Mucosa of stomach (tissue), 1 donor: ENCODE measurements around the gene LRP1B.

ENCODE experiments used
- H3K27me3 ChIP-seq: one replicate; pipeline ENCODE4 v1.7.0; 2013; ENCODE audit warnings: mild to moderate bottlenecking, low read length; ENCODE audit not compliant: control insufficient read depth, insufficient read depth
- H3K36me3 ChIP-seq: one replicate; pipeline ENCODE4 v1.7.0; 2013; ENCODE audit warnings: low read length; ENCODE audit not compliant: control insufficient read depth, insufficient read depth
- H3K4me1 ChIP-seq: one replicate; pipeline ENCODE4 v1.7.0; 2013; ENCODE audit warnings: mild to moderate bottlenecking, low read length; ENCODE audit not compliant: control insufficient read depth, insufficient read depth
- H3K4me3 ChIP-seq: one replicate; pipeline ENCODE4 v1.7.0; 2013; ENCODE audit warnings: low read length
- H3K9ac ChIP-seq: one replicate; pipeline ENCODE4 v1.7.0; 2013; ENCODE audit warnings: mild to moderate bottlenecking, low read length, moderate library complexity
- H3K9me3 ChIP-seq: one replicate; pipeline ENCODE4 v1.7.0; 2013; ENCODE audit warnings: mild to moderate bottlenecking, low read length, moderate library complexity; ENCODE audit not compliant: control insufficient read depth
- donor health status: Pancreatic carcinoma.

LRP1B gene

DNA sequence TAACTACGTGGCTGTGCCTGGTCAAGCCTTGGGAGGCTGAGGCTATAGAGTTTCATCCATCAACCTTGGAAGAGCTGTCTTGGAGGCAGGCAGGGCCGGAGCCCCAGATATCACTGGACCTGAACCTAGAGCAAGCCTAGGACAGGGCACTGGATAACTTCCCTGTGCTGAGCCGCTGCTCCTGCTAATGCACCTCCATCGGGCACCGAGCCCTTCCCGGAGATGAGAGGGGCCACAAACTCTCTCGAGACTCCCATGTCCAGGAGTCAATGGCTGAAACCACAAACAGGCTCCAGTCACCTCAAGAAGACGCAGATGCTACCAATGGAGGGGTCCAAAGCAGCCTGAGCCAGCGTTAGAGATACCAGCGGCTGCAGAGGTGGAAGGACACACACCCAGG is 866.0 kb downstream of the LRP1B start:
- H3K9ac ChIP-seq = no peak overlapping the region
- H3K9me3 ChIP-seq = no peaks in the 10 kb centered on the region
- H3K27me3 ChIP-seq = no peaks in the 10 kb centered on the region
- H3K4me3 ChIP-seq = no peak overlapping the region
- no peaks in the 10 kb centered on the region for H3K36me3 ChIP-seq
- H3K4me1 ChIP-seq = no peaks in the 10 kb centered on the region

DNA sequence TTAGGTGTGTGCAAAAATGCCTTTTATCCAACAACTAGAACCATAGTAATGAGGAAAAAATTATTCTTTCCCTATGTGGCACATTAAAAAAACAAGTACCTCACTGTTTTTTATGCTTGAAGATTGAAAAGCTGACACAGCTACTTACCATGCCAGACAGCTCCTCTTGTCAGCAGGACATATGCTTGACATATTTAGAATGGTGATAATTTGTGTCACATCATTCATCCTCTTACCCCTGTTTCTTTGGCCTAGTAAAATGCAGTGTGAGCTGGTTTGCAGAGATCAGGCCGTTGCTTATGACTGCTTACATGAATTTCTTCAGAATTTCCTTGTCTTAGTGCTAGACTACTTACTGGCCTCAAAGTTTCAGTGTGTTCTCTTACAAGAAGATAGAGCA is 869.9 kb downstream of the LRP1B start:
- Histone ChIP-seq H3K4me1 (no peaks in the 10 kb centered on the region), H3K4me3 (no peak overlapping the region), H3K36me3 (no peaks in the 10 kb centered on the region), H3K9me3 (no peaks in the 10 kb centered on the region), H3K9ac (no peak overlapping the region), H3K27me3 (no peaks in the 10 kb centered on the region)

DNA sequence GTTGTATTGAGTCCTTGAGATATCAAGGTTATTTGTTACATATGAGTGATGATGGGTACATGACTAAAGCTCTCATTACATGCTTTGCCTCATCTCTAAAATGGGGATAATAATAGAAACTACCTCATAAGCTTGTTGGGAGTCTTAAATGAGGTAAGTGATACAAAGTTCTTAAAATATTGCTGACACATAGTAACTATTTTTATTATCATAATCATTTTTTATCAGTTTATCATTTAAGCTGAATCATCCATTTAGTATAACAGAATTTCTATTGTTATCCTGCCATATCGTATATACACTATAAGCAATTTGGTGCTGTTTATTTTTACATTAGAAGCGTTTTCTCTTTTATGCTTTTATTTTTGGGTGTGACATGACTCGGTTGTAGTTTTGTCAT is 871.1 kb downstream of the LRP1B start:
- Histone ChIP-seq H3K27me3 (no peaks in the 10 kb centered on the region), H3K4me3 (no peak overlapping the region), H3K9me3 (no peaks in the 10 kb centered on the region), H3K36me3 (no peaks in the 10 kb centered on the region), H3K4me1 (no peaks in the 10 kb centered on the region), H3K9ac (no peak overlapping the region)

DNA sequence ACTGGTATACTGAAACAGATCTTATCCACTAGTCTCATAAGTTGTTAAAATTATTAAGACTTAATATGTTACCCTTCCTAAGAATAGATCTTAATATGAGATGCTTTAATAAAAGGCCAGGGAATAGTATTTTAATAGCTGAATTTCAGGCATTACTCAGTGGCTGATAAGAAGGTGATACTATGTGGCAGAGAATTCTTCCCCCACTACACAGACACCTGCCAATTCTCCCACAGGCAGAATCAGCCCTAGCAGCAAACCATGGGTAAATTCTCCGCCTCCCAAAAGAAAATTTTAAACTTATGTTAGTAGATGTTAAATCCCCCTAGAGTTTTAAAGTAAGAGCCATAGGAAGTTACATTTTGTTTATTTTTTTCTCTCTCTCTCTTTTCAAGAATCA is 888.8 kb downstream of the LRP1B start:
- Histone ChIP-seq H3K36me3 (no peaks in the 10 kb centered on the region), H3K9ac (no peak overlapping the region), H3K4me3 (no peak overlapping the region), H3K27me3 (no peaks in the 10 kb centered on the region), H3K4me1 (no peaks in the 10 kb centered on the region), H3K9me3 (no peaks in the 10 kb centered on the region)

DNA sequence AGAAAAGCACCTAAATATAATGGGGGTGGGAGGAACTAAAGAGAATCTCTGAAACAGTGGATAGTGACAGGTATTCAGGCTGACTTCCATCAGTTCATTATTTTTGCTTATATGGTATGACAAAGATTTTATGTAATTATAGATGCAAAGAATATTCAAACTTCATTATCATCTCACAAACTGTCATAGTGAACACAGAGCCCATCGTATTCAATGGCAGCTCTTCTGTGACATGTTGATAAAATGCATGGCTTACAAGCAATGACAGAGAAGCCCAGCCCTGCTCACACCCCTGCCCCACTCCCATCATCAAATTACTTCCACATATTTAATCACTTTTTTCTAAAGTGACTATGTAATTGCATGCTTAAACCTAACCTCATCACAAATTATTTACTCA is 904.3 kb downstream of the LRP1B start:
- Histone ChIP-seq H3K4me3 (no peak overlapping the region), H3K9me3 (no peaks in the 10 kb centered on the region), H3K9ac (no peak overlapping the region), H3K4me1 (no peaks in the 10 kb centered on the region), H3K27me3 (no peaks in the 10 kb centered on the region), H3K36me3 (no peaks in the 10 kb centered on the region)

DNA sequence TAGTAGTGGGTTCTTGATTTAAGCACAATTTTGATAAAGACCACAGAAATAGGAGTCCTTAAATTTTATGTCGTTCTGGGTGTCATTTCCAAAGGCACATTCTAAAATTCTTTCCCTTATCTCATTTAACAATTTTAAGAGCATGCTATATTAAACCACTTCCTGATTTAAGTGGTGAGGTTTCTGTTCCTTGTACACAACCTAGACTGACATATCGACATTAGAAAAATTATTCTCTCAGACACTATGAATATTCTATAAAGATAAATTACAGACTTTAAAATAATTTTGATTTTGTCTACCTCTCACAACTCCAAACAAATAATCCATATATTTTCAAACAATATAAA is 923.8 kb downstream of the LRP1B start:
- no peaks in the 10 kb centered on the region for H3K9me3 ChIP-seq
- no peaks in the 10 kb centered on the region for H3K4me1 ChIP-seq
- no peak overlapping the region for H3K9ac ChIP-seq
- no peaks in the 10 kb centered on the region for H3K27me3 ChIP-seq
- no peaks in the 10 kb centered on the region for H3K36me3 ChIP-seq
- no peak overlapping the region for H3K4me3 ChIP-seq

DNA sequence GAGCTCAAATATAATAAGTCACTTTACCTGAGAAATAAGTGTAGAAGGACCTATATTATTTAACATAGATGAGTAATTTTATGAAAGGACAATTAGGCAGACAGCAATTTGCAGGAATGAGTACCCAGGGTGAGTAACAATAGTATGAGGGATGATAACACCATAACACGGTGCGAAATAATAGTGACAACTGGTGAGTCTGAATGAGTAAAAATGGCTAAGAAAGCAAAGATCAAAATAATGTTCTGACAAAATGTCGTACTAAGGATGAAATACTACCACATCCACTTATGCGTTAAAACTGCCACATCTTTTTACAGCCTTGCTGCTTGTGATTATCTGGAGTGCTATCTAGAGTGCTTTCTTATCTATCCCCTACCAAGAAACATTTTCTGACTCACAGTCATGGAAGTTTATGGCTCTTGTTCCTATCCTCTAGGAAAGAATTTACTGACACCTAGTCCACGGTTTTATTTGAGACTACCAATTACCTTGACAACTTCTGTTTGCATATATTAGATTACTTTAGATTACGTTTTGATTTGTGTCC is 929.7 kb downstream of the LRP1B start:
- no peak overlapping the region for H3K9ac ChIP-seq
- no peaks in the 10 kb centered on the region for H3K36me3 ChIP-seq
- H3K4me1 ChIP-seq = no peaks in the 10 kb centered on the region
- H3K4me3 ChIP-seq = no peak overlapping the region
- H3K9me3 ChIP-seq = no peaks in the 10 kb centered on the region
- no peaks in the 10 kb centered on the region for H3K27me3 ChIP-seq

DNA sequence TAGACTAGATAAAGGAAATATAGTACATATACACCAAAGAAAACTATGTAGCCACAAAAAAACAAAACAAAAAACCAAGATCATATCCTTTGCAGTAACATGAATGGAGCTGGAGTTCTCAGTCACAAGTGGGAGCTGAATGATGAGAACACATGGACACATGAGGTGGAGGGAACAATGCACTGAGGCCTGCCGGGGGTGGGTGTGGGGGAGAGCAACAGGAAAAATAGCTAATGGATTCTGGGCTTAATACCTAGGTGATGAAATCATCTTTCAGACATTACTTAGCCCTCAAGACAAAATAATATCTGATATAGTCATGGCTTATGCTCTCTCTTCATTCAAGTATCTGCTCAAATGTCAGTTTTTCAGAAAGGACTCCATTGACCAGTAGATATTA is 930.6 kb downstream of the LRP1B start:
- Histone ChIP-seq H3K9me3 (no peaks in the 10 kb centered on the region), H3K9ac (no peak overlapping the region), H3K27me3 (no peaks in the 10 kb centered on the region), H3K36me3 (no peaks in the 10 kb centered on the region), H3K4me3 (no peak overlapping the region), H3K4me1 (no peaks in the 10 kb centered on the region)

DNA sequence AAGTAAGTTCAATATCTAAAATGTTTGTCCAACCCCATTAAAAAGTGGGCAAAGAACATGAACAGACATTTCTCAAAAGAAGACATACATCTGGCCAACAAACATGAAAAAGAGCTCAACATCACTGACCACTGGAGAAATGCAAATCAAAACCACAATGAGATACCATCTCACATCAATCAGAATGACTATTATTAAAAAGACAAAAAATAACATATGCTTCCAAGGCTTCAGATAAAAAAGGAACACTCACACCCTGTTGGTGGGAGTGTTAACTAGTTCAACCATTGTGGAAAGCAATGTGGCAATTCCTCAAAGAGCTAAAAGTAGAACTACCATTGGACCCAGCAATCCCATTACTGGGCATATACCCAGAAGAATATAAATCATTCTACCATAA is 931.1 kb downstream of the LRP1B start:
- Histone ChIP-seq H3K9me3 (no peaks in the 10 kb centered on the region), H3K27me3 (no peaks in the 10 kb centered on the region), H3K4me1 (no peaks in the 10 kb centered on the region), H3K36me3 (no peaks in the 10 kb centered on the region), H3K4me3 (no peak overlapping the region), H3K9ac (no peak overlapping the region)

DNA sequence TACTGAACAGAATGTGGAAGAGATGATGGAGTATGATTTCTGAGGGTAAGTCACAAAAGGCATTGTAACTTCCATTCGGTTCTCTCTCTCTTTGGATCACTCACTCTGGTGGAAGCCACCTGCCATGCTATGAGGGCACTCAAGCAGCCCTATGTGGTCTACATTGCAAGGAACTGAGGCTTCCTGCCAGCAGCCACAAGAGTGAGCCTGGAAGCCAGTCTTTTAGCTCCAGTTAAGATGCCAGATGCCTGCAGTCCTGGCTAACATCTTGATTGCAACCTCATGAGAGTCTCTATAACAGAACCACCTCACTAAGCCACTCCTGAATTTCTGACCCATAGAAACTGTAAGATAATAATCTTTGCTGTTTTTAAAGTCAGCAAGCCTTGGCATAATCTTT is 935.7 kb downstream of the LRP1B start:
- H3K36me3 ChIP-seq = no peaks in the 10 kb centered on the region
- no peak overlapping the region for H3K9ac ChIP-seq
- H3K4me1 ChIP-seq = no peaks in the 10 kb centered on the region
- H3K27me3 ChIP-seq = no peaks in the 10 kb centered on the region
- no peaks in the 10 kb centered on the region for H3K9me3 ChIP-seq
- H3K4me3 ChIP-seq = no peak overlapping the region

DNA sequence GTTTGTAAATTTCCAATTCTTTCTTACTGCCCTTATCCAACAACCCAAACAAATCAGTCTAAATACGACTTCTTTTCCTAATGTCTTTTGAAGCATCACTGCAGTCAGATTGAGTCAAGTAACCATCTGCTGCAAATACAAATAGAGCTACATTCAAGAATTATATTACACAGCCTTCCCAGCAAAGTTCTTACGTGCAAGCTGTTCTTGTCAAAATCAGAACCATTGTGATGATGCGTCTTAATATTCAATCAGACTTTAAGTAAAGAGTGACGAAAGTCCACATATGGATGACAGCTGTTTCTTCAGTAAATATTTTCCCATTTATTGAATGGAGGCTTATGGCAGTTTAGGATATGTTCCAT is 943.8 kb downstream of the LRP1B start:
- Histone ChIP-seq H3K9me3 (no peaks in the 10 kb centered on the region), H3K9ac (no peak overlapping the region)

DNA sequence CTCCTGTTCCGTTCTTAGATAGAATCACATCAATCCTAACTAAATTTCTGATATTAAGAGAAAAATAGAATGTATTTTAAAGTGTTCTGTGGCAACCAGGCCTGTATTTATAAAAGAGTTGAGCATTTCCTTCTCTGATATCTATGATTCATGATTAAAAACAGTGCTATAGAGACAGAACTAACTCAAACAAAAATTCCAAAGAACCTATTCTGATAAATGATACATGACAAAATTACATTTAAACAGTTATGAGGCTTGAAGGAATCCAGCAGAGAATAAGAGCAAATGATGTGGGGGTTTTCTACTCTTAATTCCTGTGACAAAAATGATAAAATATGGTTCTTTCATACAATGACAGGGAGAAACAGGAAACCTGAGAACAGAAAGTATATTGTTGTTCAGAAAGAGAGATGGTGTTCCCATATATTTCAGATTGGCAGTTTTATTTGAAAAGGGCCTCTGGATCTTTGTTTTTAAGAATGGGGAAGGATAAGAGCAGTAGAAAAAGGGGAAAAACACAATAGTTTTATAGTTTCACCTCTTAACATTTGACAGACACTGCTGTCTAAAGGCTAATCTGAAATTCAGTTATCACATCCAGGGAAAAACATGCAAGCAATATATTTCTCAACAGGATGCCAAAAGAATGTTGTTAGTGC is 944.3 kb downstream of the LRP1B start:
- no peaks in the 10 kb centered on the region for H3K36me3 ChIP-seq
- H3K9me3 ChIP-seq = no peaks in the 10 kb centered on the region
- no peak overlapping the region for H3K4me3 ChIP-seq
- no peak overlapping the region for H3K9ac ChIP-seq
- H3K27me3 ChIP-seq = no peaks in the 10 kb centered on the region
- no peaks in the 10 kb centered on the region for H3K4me1 ChIP-seq

More for the DNA sequence above, 943.8 kb downstream of the LRP1B start:
- Histone ChIP-seq H3K27me3 (no peaks in the 10 kb centered on the region), H3K4me3 (no peak overlapping the region), H3K36me3 (no peaks in the 10 kb centered on the region), H3K4me1 (no peaks in the 10 kb centered on the region)

DNA sequence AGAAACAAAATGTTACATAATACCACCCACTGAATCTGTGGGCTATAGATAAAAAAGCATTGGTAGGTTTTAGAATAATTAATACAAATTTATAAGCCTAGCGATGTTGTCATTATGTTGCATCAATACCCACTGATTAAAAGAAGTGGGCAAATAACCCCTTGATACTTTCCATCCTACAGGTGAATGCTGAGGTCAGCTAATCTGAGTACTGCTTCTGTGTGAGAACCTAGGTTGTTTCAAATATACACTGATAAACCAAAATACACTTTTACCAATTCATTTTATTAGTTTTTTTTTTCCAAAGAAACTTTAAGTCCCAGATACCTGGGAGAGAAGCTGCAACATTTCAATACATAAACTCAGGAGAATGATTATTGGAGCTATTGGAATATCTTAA is 948.6 kb downstream of the LRP1B start:
- Histone ChIP-seq H3K4me1 (no peaks in the 10 kb centered on the region), H3K27me3 (no peaks in the 10 kb centered on the region), H3K4me3 (no peak overlapping the region), H3K9me3 (no peaks in the 10 kb centered on the region), H3K36me3 (no peaks in the 10 kb centered on the region), H3K9ac (no peak overlapping the region)
